ENCODE results near the gene LYPD5. TPM values are rescaled to one million over a fixed set of nuclear protein-coding genes. Genes with fewer than 3 reads are reported as not detected.
A peak's percentile ranks its signal among the peaks of the same experiment; 100 is the strongest.
"Not testable (repeated sequence)": the region's sequence is repeated elsewhere in the genome, so short reads cannot be mapped to it uniquely, and the experiment has no call there.

The LYPD5 gene
- total RNA-seq, 3 donors from 2014 or later, result 0.61 to 4.8 (median 3.9) TPM

- Histone ChIP-seq H3K36me3 (ENCODE audit: low read depth) (no peaks in the 10 kb centered on the region), H3K9me3 (no peaks in the 10 kb centered on the region), H3K4me3 (no peak overlapping the region), H3K4me1 (ENCODE audit: low read depth) (no peaks in the 10 kb centered on the region)
- intact Hi-C loops (cut with DNase I, micrococcal nuclease), result no loop called here
- TF ChIP-seq, protein P1, sequence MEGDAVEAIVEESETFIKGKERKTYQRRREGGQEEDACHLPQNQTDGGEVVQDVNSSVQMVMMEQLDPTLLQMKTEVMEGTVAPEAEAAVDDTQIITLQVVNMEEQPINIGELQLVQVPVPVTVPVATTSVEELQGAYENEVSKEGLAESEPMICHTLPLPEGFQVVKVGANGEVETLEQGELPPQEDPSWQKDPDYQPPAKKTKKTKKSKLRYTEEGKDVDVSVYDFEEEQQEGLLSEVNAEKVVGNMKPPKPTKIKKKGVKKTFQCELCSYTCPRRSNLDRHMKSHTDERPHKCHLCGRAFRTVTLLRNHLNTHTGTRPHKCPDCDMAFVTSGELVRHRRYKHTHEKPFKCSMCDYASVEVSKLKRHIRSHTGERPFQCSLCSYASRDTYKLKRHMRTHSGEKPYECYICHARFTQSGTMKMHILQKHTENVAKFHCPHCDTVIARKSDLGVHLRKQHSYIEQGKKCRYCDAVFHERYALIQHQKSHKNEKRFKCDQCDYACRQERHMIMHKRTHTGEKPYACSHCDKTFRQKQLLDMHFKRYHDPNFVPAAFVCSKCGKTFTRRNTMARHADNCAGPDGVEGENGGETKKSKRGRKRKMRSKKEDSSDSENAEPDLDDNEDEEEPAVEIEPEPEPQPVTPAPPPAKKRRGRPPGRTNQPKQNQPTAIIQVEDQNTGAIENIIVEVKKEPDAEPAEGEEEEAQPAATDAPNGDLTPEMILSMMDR (IDR thresholded peaks at IDR 0.05), result peak; percentile 34
- peak; percentile 85 for ATAC-seq
- DNase-seq, result peak in 1 of 3 donors; percentile 16
Measured at GRCh38 chr19:43809762-43810696, 7.8 kb upstream of the LYPD5 start.

DNA sequence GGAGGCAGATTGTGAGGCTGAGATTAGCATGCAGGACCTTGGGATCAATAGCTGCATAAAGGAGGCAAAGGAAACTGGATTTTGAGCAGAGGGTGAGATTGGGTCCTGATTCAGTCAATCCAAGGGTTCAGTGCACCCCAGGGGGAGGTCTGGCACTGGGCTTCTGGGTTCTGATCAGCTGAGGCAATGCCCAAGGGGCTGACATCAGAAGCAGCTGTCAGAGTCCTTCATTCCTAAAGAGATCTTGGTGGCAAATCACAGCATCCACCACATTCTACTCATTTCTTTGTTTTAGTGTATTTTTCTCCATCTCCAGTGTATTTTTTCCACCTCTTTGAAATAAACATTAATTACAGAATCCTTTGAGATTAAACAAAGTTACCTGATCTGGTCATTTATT lies 5.4 kb upstream of the LYPD5 start:
- Histone ChIP-seq H3K4me3 (no peak overlapping the region), H3K9me3 (no peaks in the 10 kb centered on the region), H3K36me3 (ENCODE audit: low read depth) (no peaks in the 10 kb centered on the region), H3K4me1 (ENCODE audit: low read depth) (no peaks in the 10 kb centered on the region)
- intact Hi-C loops (cut with DNase I, micrococcal nuclease), result no loop called here
- ATAC-seq, result no peak
- TF ChIP-seq, protein P1 (IDR thresholded peaks at IDR 0.05), result no peak
- DNase-seq, result no peak

GRCh38 chr19:43806848-43807247 lies 4.6 kb upstream of the LYPD5 start:
- no peak for ATAC-seq
- intact Hi-C loops (cut with DNase I, micrococcal nuclease), result no loop called here

GRCh38 chr19:43806401-43806800 lies 4.2 kb upstream of the LYPD5 start:
- ATAC-seq; DNase-seq; intact Hi-C loops (cut with DNase I, micrococcal nuclease); H3K4me1 ChIP-seq (ENCODE audit: low read depth); H3K36me3 ChIP-seq (ENCODE audit: low read depth); H3K9me3 ChIP-seq; H3K4me3 ChIP-seq: not testable (repeated sequence)

More at GRCh38 chr19:43806848-43807247, 4.6 kb upstream of the LYPD5 start:
- DNase-seq, result no peak
- Histone ChIP-seq H3K4me3 (no peak overlapping the region), H3K36me3 (ENCODE audit: low read depth) (no peaks in the 10 kb centered on the region), H3K4me1 (ENCODE audit: low read depth) (no peaks in the 10 kb centered on the region), H3K9me3 (no peaks in the 10 kb centered on the region)
- TF ChIP-seq, protein P1 (IDR thresholded peaks at IDR 0.05), result no peak

DNA sequence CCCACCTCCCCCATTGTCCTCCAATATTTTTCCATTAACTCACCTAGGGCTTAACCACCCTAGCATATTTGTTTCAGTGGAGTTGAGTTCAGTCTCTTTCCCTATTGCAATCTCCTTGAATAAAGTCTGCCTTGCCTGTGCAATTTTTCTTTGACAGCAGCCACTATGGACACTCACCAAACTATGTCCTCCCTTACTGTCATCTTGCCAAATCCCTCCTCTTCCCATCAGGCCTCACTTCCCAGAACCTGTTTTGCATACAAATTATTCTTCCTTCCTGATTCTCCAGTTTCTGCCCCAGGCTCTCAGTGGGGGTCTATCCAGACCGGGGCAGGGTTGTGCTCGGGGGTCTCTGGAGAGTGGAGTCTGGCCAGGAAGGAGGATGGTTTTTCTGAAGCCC lies 2.2 kb upstream of the LYPD5 start:
- no peaks in the 10 kb centered on the region for H3K9me3 ChIP-seq
- H3K36me3 ChIP-seq (ENCODE audit: low read depth), result no peaks in the 10 kb centered on the region
- no peaks in the 10 kb centered on the region for H3K4me1 ChIP-seq (ENCODE audit: low read depth)
- ATAC-seq (no peak), DNase-seq (no peak)
- no peak overlapping the region for H3K4me3 ChIP-seq
- TF ChIP-seq, protein P1 (IDR thresholded peaks at IDR 0.05), result no peak
- intact Hi-C loops (cut with DNase I, micrococcal nuclease), result no loop called here

GRCh38 chr19:43799502-43800142 lies 2.6 kb downstream of the LYPD5 start:
- H3K36me3 ChIP-seq (ENCODE audit: low read depth), result no peaks in the 10 kb centered on the region
- DNase-seq (peak; percentile 53 to 77 (median 68)), ATAC-seq (peak; percentile 83)
- intact Hi-C loops (cut with DNase I, micrococcal nuclease), result no loop called here
- H3K4me1 ChIP-seq (ENCODE audit: low read depth), result peaks cover 4% of the 10 kb centered on the region
- no peaks in the 10 kb centered on the region for H3K9me3 ChIP-seq
- TF ChIP-seq, protein P1 (IDR thresholded peaks at IDR 0.05), result no peak
- no peak overlapping the region for H3K4me3 ChIP-seq

Measured in mucosa of descending colon (tissue), 3 donors.